ENCODE results near the gene KXD1. TPM values are rescaled to one million over a fixed set of nuclear protein-coding genes. Genes with fewer than 3 reads are reported as not detected.
"Not testable (repeated sequence)": the region's sequence is repeated elsewhere in the genome, so short reads cannot be mapped to it uniquely, and the experiment has no call there.

The KXD1 gene
- total RNA-seq, 1 donor = 104 TPM

GRCh38 chr19:18599485-18599884 is 41.8 kb downstream of the KXD1 start:
- Histone ChIP-seq H3K36me3 (ENCODE audit: insufficient read depth, low read length) (no peaks in the 10 kb centered on the region), H2AFZ (ENCODE audit: low read length) (no peak overlapping the region), H3K79me2 (ENCODE audit: insufficient read depth, low read length) (no peaks in the 10 kb centered on the region), H3K4me1 (ENCODE audit: insufficient read depth, low read length) (no peaks in the 10 kb centered on the region), H3K4me3 (ENCODE audit: insufficient read depth, low read length) (no peak overlapping the region), H4K20me1 (ENCODE audit: insufficient read depth, low read length) (no peaks in the 10 kb centered on the region), H3K4me2 (ENCODE audit: insufficient read depth, low read length) (no peak overlapping the region), H3K27me3 (ENCODE audit: insufficient read depth, low read length) (no peaks in the 10 kb centered on the region), H3K9me3 (ENCODE audit: low read depth, low read length) (no peaks in the 10 kb centered on the region), H3K27ac (ENCODE audit: low read depth, low read length) (no peak overlapping the region)
- no peak for TF ChIP-seq CTCF (IDR thresholded peaks at IDR 0.05; ENCODE audit: extremely low read depth, low read depth, low read length)
- DNase-seq (ENCODE audit: insufficient read length, low spot score, missing footprints) = no peak

- H2AFZ ChIP-seq (ENCODE audit: low read length); H3K9me3 ChIP-seq (ENCODE audit: low read depth, low read length); H3K27me3 ChIP-seq (ENCODE audit: insufficient read depth, low read length); H4K20me1 ChIP-seq (ENCODE audit: insufficient read depth, low read length); H3K79me2 ChIP-seq (ENCODE audit: insufficient read depth, low read length); H3K27ac ChIP-seq (ENCODE audit: low read depth, low read length); H3K4me3 ChIP-seq (ENCODE audit: insufficient read depth, low read length); H3K36me3 ChIP-seq (ENCODE audit: insufficient read depth, low read length); H3K4me2 ChIP-seq (ENCODE audit: insufficient read depth, low read length); H3K4me1 ChIP-seq (ENCODE audit: insufficient read depth, low read length): not testable (repeated sequence)
- peak; percentile 45 for DNase-seq (ENCODE audit: insufficient read length, low spot score, missing footprints)
These were observed 43.2 kb downstream of the KXD1 start for GRCh38 chr19:18600692-18601397.

- Histone ChIP-seq H3K4me3 (ENCODE audit: insufficient read depth, low read length) (no peak overlapping the region), H3K27me3 (ENCODE audit: insufficient read depth, low read length) (peaks cover 3% of the 10 kb centered on the region), H2AFZ (ENCODE audit: low read length) (no peak overlapping the region), H3K36me3 (ENCODE audit: insufficient read depth, low read length) (no peaks in the 10 kb centered on the region), H3K9me3 (ENCODE audit: low read depth, low read length) (no peaks in the 10 kb centered on the region), H3K4me2 (ENCODE audit: insufficient read depth, low read length) (no peak overlapping the region), H3K4me1 (ENCODE audit: insufficient read depth, low read length) (no peaks in the 10 kb centered on the region), H3K27ac (ENCODE audit: low read depth, low read length) (no peak overlapping the region), H3K79me2 (ENCODE audit: insufficient read depth, low read length) (no peaks in the 10 kb centered on the region), H4K20me1 (ENCODE audit: insufficient read depth, low read length) (no peaks in the 10 kb centered on the region)
- no peak for TF ChIP-seq CTCF (IDR thresholded peaks at IDR 0.05; ENCODE audit: extremely low read depth, low read depth, low read length)
- peak; percentile 85 for DNase-seq (ENCODE audit: insufficient read length, low spot score, missing footprints)
These were observed 44.2 kb downstream of the KXD1 start for GRCh38 chr19:18601875-18602274.

- Histone ChIP-seq H3K36me3 (ENCODE audit: insufficient read depth, low read length) (no peaks in the 10 kb centered on the region), H2AFZ (ENCODE audit: low read length) (no peak overlapping the region), H3K9me3 (ENCODE audit: low read depth, low read length) (no peaks in the 10 kb centered on the region), H3K4me2 (ENCODE audit: insufficient read depth, low read length) (peak overlapping the region; percentile 28), H3K4me3 (ENCODE audit: insufficient read depth, low read length) (peak overlapping the region; percentile 28), H4K20me1 (ENCODE audit: insufficient read depth, low read length) (no peaks in the 10 kb centered on the region), H3K4me1 (ENCODE audit: insufficient read depth, low read length) (no peaks in the 10 kb centered on the region), H3K27ac (ENCODE audit: low read depth, low read length) (no peak overlapping the region), H3K27me3 (ENCODE audit: insufficient read depth, low read length) (peaks cover 16% of the 10 kb centered on the region), H3K79me2 (ENCODE audit: insufficient read depth, low read length) (no peaks in the 10 kb centered on the region)
- TF ChIP-seq CTCF (IDR thresholded peaks at IDR 0.05; ENCODE audit: extremely low read depth, low read depth, low read length) = no peak
- peak; percentile 91 for DNase-seq (ENCODE audit: insufficient read length, low spot score, missing footprints)
These were observed 45.7 kb downstream of the KXD1 start for GRCh38 chr19:18603255-18603957.
